GM10248 (cell line): ENCODE data around the gene RAC3.
"Not testable (repeated sequence)": the region's sequence is repeated elsewhere in the genome, so short reads cannot be mapped to it uniquely, and the experiment has no call there.

ENCODE experiments used
- CTCF ChIA-PET: fragments of 300-600 bp; sonication (Branson Sonifier 250); formaldehyde crosslinking; extraction: SDS; loops from one replicate; lab custom pipeline; 2021; ENCODE audit warnings: antibody characterized with exemption; lab: Yijun Ruan, JAX
- POLR2A ChIA-PET: fragments of 350-650 bp; sonication (Branson Sonifier 250); formaldehyde crosslinking; extraction: SDS; loops from one replicate; lab custom pipeline; 2020; ENCODE audit warnings: antibody characterized with exemption; lab: Yijun Ruan, JAX
- DNase-seq: peaks from one replicate; pipeline ENCODE4 v3.0.0; 2012; ENCODE audit errors: extremely low spot score
- CTCF ChIP-seq: IDR thresholded peaks from 2 replicates; pipeline ENCODE4 v1.5.1; 2012; ENCODE audit warnings: mild to moderate bottlenecking, low read depth; ENCODE audit errors: extremely low read depth, missing control alignments, control extremely low read depth

RAC3 gene

GRCh38 chr17:82036634-82037091 lies 5.2 kb downstream of the RAC3 start:
- no peak for TF ChIP-seq CTCF
- ChIA-PET POLR2A (interaction anchor here (1.6 kb wide), 1 partner anchor 13 kb away, joined by 5 read pairs; no protein-coding TSS in a partner anchor), CTCF (interaction anchor here (0.8 to 3.0 kb wide), 7 partner anchors 10 to 118 kb away, joined by 3 to 16 read pairs (median 5); partner anchors contain the start of genes CENPX and LRRC45)
- DNase-seq, result no peak

- peak; percentile 98 for DNase-seq
- CTCF ChIA-PET, result interaction anchor here (0.6 to 5.6 kb wide), 35 partner anchors 10 to 387 kb away, joined by 3 to 67 read pairs (median 3); partner anchors contain the start of genes CENPX, LRRC45 and PYCR1
- TF ChIP-seq CTCF, result peak; percentile 93
- POLR2A ChIA-PET, result interaction anchor here (0.6 to 1.6 kb wide), 10 partner anchors 12 to 262 kb away, joined by 3 to 14 read pairs (median 4); partner anchors contain the start of genes CENPX, GPS1 and LRRC45
Observed at GRCh38 chr17:82037092-82037888, 5.8 kb downstream of the RAC3 start, which contains the start of gene DCXR. Gene DCXR (minus strand): TSS chr17:82037697. CDS start chr17:82037682, 15 bp downstream.

- ChIA-PET POLR2A (interaction anchor here (0.6 to 1.6 kb wide), 9 partner anchors 12 to 262 kb away, joined by 3 to 14 read pairs (median 3); partner anchors contain the start of genes CENPX, GPS1 and LRRC45), CTCF (interaction anchor here (0.6 to 5.6 kb wide), 33 partner anchors 9 to 388 kb away, joined by 3 to 67 read pairs (median 3); partner anchors contain the start of genes CENPX, LRRC45 and PYCR1)
- DNase-seq, result no peak
- no peak for TF ChIP-seq CTCF
Observed at GRCh38 chr17:82037889-82038195, 6.4 kb downstream of the RAC3 start.

- CTCF ChIA-PET, result interaction anchor here (1.3 to 5.6 kb wide), 5 partner anchors 11 to 98 kb away, joined by 3 to 67 read pairs (median 10); partner anchors contain the start of genes CENPX and LRRC45
- DNase-seq, POLR2A ChIA-PET: not testable (repeated sequence)
Observed at GRCh38 chr17:82038796-82039409, 7.4 kb downstream of the RAC3 start.

GRCh38 chr17:82039695-82040299 lies 8.3 kb downstream of the RAC3 start:
- no peak for DNase-seq
- no peak for TF ChIP-seq CTCF
- POLR2A ChIA-PET, result no interaction called here
- CTCF ChIA-PET, result interaction anchor here (5.6 kb wide), 1 partner anchor 13 kb away, joined by 67 read pairs; the partner anchor contains the start of genes CENPX and LRRC45

- CTCF ChIA-PET, result interaction anchor here (1.4 to 5.6 kb wide), 2 partner anchors 15 to 165 kb away, joined by 3 to 67 read pairs; partner anchors contain the start of genes CENPX and LRRC45
- POLR2A ChIA-PET, result no interaction called here
- TF ChIP-seq CTCF, result no peak
- no peak for DNase-seq
Observed at GRCh38 chr17:82041144-82041814, 9.8 kb downstream of the RAC3 start.
